HCT116 (cell line): ENCODE data around the gene SLC22A23. TPM values are rescaled to one million over a fixed set of nuclear protein-coding genes. Genes with fewer than 3 reads are reported as not detected.

ENCODE experiments used
- ATAC-seq: fragments of 200-7000 bp; cut with Tn5 transposase; 2 replicates; pipeline ENCODE4 v1.9.1; 2020; ENCODE audit warnings: mild to moderate bottlenecking, moderate library complexity
- BruUV-seq: library from RNA; stranded (reverse); fragments of 400-500 nt; replicated peaks from 2 replicates; lab custom pipeline; 2021; lab: Mats Ljungman, UMichigan
- CTCF ChIA-PET: fragments of 300-600 bp; sonication (Branson Sonifier 250); formaldehyde crosslinking; loops from one replicate; lab custom pipeline; 2021; ENCODE audit warnings: antibody characterized with exemption; lab: Charles Lee
- POLR2A ChIA-PET: fragments of 300-600, 350-600 bp; sonication (Branson Sonifier 250); formaldehyde crosslinking; loops from one replicate; lab custom pipeline; 2021; ENCODE audit warnings: antibody characterized with exemption; lab: Charles Lee
- RAD21 ChIA-PET, 2 experiments: fragments of 300-600 bp; sonication (Branson Sonifier 250); formaldehyde crosslinking; loops; one replicate each; lab custom pipeline; 2023; ENCODE audit warnings: low total read pairs in 2 of 2; ENCODE audit not compliant: uncharacterized antibody in 2 of 2, unreplicated experiment in 2 of 2, low non-redundant PET in 1 of 2; lab: Charles Lee
- DNase-seq: peaks from one replicate; pipeline ENCODE4 v3.0.0-alpha.2; 2010; ENCODE audit warnings: low read depth, low spot score
- H2AFZ ChIP-seq: fragments of 200-600 bp; shearing (Covaris generic), sonication (generic); 2 replicates; pipeline ENCODE4 v1.6.1; 2017; ENCODE audit warnings: low read depth, mixed run types, mixed read lengths, antibody characterized with exemption, low read length; ENCODE audit not compliant: poor library complexity, severe bottlenecking
- H3K27ac ChIP-seq: 2 replicates; pipeline ENCODE4 v1.5.1; 2012; ENCODE audit warnings: low read depth, low read length
- H3K27me3 ChIP-seq: fragments of 200-600 bp; sonication (generic); 2 replicates; pipeline ENCODE4 v1.6.1; 2016; ENCODE audit warnings: mixed run types, low read length, mixed read lengths; ENCODE audit not compliant: insufficient read depth
- H3K36me3 ChIP-seq, 2 experiments: fragments of 200-500 bp in 1 of 2; fragments of 200-600 bp in 1 of 2; sonication (Bioruptor generic) in 1 of 2; sonication (generic) in 1 of 2; 2 replicates each; pipeline versions ENCODE4 v1.5.1 to v1.6.1; 2014 to 2016; ENCODE audit warnings: low read length in 2 of 2, inconsistent platforms in 1 of 2, mixed read lengths in 1 of 2, mixed run types in 1 of 2; ENCODE audit not compliant: insufficient read depth in 2 of 2, control insufficient read depth in 1 of 2
- H3K4me1 ChIP-seq, 2 experiments: fragments of 200-600 bp in 1 of 2; sonication (generic) in 1 of 2; 2 replicates each; pipeline versions ENCODE4 v1.5.1 to v1.6.1; 2012 to 2017; ENCODE audit warnings: low read length in 2 of 2, inconsistent platforms in 1 of 2, mild to moderate bottlenecking in 1 of 2, mixed read lengths in 1 of 2, mixed run types in 1 of 2, moderate library complexity in 1 of 2; ENCODE audit not compliant: insufficient read depth in 2 of 2, control insufficient read depth in 1 of 2
- H3K4me2 ChIP-seq: fragments of 200-600 bp; sonication (generic); 2 replicates; pipeline ENCODE4 v1.6.1; 2017; ENCODE audit warnings: mixed run types, low read length, mixed read lengths
- H3K4me3 ChIP-seq, 2 experiments: fragments of 200-600 bp in 1 of 2; sonication (generic) in 1 of 2; replicated peaks in 1 of 2; 2 replicates each; pipeline ENCODE4 v1.5.1; 2011 to 2016; ENCODE audit warnings: low read length in 2 of 2, control low read depth in 1 of 2, low read depth in 1 of 2, mild to moderate bottlenecking in 1 of 2, mixed read lengths in 1 of 2, mixed run types in 1 of 2
- H3K79me2 ChIP-seq: fragments of 200-600 bp; sonication (generic); 2 replicates; pipeline ENCODE4 v1.6.1; 2017; ENCODE audit warnings: mild to moderate bottlenecking, mixed run types, low read length, moderate library complexity, mixed read lengths; ENCODE audit not compliant: insufficient read depth
- H3K9ac ChIP-seq: fragments of 200-600 bp; sonication (generic); 2 replicates; pipeline ENCODE4 v1.6.1; 2016; ENCODE audit warnings: low read length, mixed read lengths
- H3K9me2 ChIP-seq: fragments of 200-600 bp; sonication (generic), shearing (Covaris generic); 2 replicates; pipeline ENCODE4 v1.6.1; 2017; ENCODE audit warnings: mixed run types, mild to moderate bottlenecking, moderate library complexity; ENCODE audit not compliant: insufficient read depth
- H3K9me3 ChIP-seq, 2 experiments: fragments of 200-500 bp in 1 of 2; fragments of 200-600 bp in 1 of 2; sonication (Bioruptor generic) in 1 of 2; sonication (generic) in 1 of 2; 2 replicates each; pipeline ENCODE4 v1.6.1; 2014 to 2017; ENCODE audit warnings: low read length in 2 of 2, mixed read lengths in 2 of 2, inconsistent platforms in 1 of 2, low read depth in 1 of 2, mild to moderate bottlenecking in 1 of 2, mixed run types in 1 of 2, moderate library complexity in 1 of 2; ENCODE audit not compliant: control insufficient read depth in 1 of 2, insufficient read depth in 1 of 2
- H4K20me1 ChIP-seq: fragments of 200-600 bp; sonication (generic), shearing (Covaris generic); 2 replicates; pipeline ENCODE4 v1.6.1; 2017; ENCODE audit warnings: mixed run types, mild to moderate bottlenecking, moderate library complexity; ENCODE audit not compliant: insufficient read depth
- ATF3 ChIP-seq: IDR thresholded peaks from 2 replicates; pipeline ENCODE4 v1.6.1; 2012
- CBX3 ChIP-seq: IDR thresholded peaks from 2 replicates; pipeline ENCODE4 v1.6.1; 2012; ENCODE audit warnings: low read depth
- CEBPB ChIP-seq: IDR thresholded peaks from 2 replicates; pipeline ENCODE4 v1.6.1; 2012; ENCODE audit warnings: low read depth
- EGR1 ChIP-seq: IDR thresholded peaks from 2 replicates; pipeline ENCODE4 v1.6.1; 2012; ENCODE audit warnings: low read depth
- ELF1 ChIP-seq: IDR thresholded peaks from 2 replicates; pipeline ENCODE4 v1.6.1; 2012; ENCODE audit warnings: low read depth, borderline replicate concordance
- EZH2 ChIP-seq: fragments of 200-600 bp; sonication (generic); IDR thresholded peaks from 2 replicates; pipeline ENCODE4 v1.6.1; 2017; ENCODE audit warnings: antibody characterized with exemption, mixed run types
- EZH2phosphoT487 ChIP-seq: fragments of 200-600 bp; IDR thresholded peaks from 2 replicates; pipeline ENCODE4 v1.6.1; 2018; ENCODE audit warnings: antibody characterized with exemption, borderline replicate concordance
- FOSL1 ChIP-seq: IDR thresholded peaks from 2 replicates; pipeline ENCODE4 v1.6.1; 2012; ENCODE audit warnings: low read depth
- JUND ChIP-seq: IDR thresholded peaks from 2 replicates; pipeline ENCODE4 v1.6.1; 2012
- MAX ChIP-seq: IDR thresholded peaks from 2 replicates; pipeline ENCODE4 v1.6.1; 2012
- POLR2A ChIP-seq: IDR thresholded peaks from 2 replicates; pipeline ENCODE4 v1.7.0; 2011; ENCODE audit warnings: borderline replicate concordance; ENCODE audit not compliant: insufficient read depth, insufficient read length; ENCODE audit errors: extremely low read depth
- POLR2AphosphoS5 ChIP-seq: IDR thresholded peaks from 2 replicates; pipeline ENCODE4 v1.6.1; 2011; ENCODE audit warnings: mild to moderate bottlenecking, low read depth, low read length, moderate library complexity
- SIN3A ChIP-seq: IDR thresholded peaks from 2 replicates; pipeline ENCODE4 v1.6.1; 2012; ENCODE audit warnings: low read depth
- SP1 ChIP-seq: IDR thresholded peaks from 2 replicates; pipeline ENCODE4 v1.6.1; 2012; ENCODE audit warnings: low read depth
- TCF7L2 ChIP-seq: IDR thresholded peaks from 2 replicates; pipeline ENCODE4 v1.7.0; 2011; ENCODE audit warnings: borderline replicate concordance, inconsistent platforms; ENCODE audit not compliant: insufficient read depth, insufficient read length; ENCODE audit errors: extremely low read depth
- YY1 ChIP-seq: IDR thresholded peaks from 2 replicates; pipeline ENCODE4 v1.6.1; 2011; ENCODE audit warnings: low read length, low read depth, moderate library complexity, mild to moderate bottlenecking; ENCODE audit not compliant: insufficient replicate concordance; ENCODE audit errors: extremely low read depth
- ZBTB33 ChIP-seq: IDR thresholded peaks from 2 replicates; pipeline ENCODE4 v1.6.1; 2011; ENCODE audit warnings: mild to moderate bottlenecking, low read length, moderate library complexity; ENCODE audit not compliant: insufficient replicate concordance; ENCODE audit errors: extremely low read depth
- ZFX ChIP-seq: fragments of 450-650 bp; IDR thresholded peaks from 2 replicates; pipeline ENCODE4 v1.6.1; 2017
- intact Hi-C: fragments of 100-400 bp; cut with micrococcal nuclease; formaldehyde crosslinking; loops from 2 replicates; pipeline ENCODE4 v1.10.0; 2022
- total RNA-seq: library from RNA; stranded (reverse); gene quantifications from one replicate; pipeline ENCODE4 v1.2.1, GENCODE V29; 2021; ENCODE audit not compliant: unreplicated experiment

Gene SLC22A23
- total RNA-seq, 1 experiment from 2014 or later = 11.5 TPM

- no TSS peak for BruUV-seq
- Histone ChIP-seq H3K4me3 (no peak overlapping the region), H4K20me1 (no peaks in the 10 kb centered on the region), H3K36me3 (no peaks in the 10 kb centered on the region), H2AFZ (no peak overlapping the region), H3K27ac (no peak overlapping the region), H3K4me2 (no peak overlapping the region), H3K9me2 (no peaks in the 10 kb centered on the region), H3K4me1 (peaks cover 0 to 5% of the 10 kb centered on the region in 2 experiments; a peak in 2 of 4 replicates), H3K79me2 (no peaks in the 10 kb centered on the region), H3K9me3 (no peaks in the 10 kb centered on the region; a peak in 1 of 4 replicates), H3K9ac (no peak overlapping the region), H3K27me3 (no peaks in the 10 kb centered on the region)
- no peak for ATAC-seq
- ChIA-PET RAD21 (no interaction called here), POLR2A (no interaction called here), CTCF (no interaction called here)
- intact Hi-C loops = no loop called here
- DNase-seq = no peak
- no peak for TF ChIP-seq ELF1
- TF ChIP-seq ZFX = no peak
- no peak for TF ChIP-seq CEBPB
Observed at GRCh38 chr6:3489027-3489757, 32.3 kb upstream of the SLC22A23 start.

- Histone ChIP-seq H3K36me3 (no peaks in the 10 kb centered on the region), H3K27ac (no peak overlapping the region), H4K20me1 (no peaks in the 10 kb centered on the region), H3K4me3 (no peak overlapping the region), H3K9me2 (no peaks in the 10 kb centered on the region), H3K4me1 (peaks cover 0 to 11% of the 10 kb centered on the region in 2 experiments; a peak in 2 of 4 replicates), H3K4me2 (no peak overlapping the region), H3K27me3 (no peaks in the 10 kb centered on the region), H3K79me2 (no peaks in the 10 kb centered on the region), H3K9ac (no peak overlapping the region), H2AFZ (no peak overlapping the region), H3K9me3 (peaks cover 0 to 4% of the 10 kb centered on the region in 2 experiments; a peak in 1 of 4 replicates)
- ChIA-PET POLR2A (no interaction called here), RAD21 (no interaction called here), CTCF (no interaction called here)
- DNase-seq (no peak), ATAC-seq (no peak)
- intact Hi-C loops = no loop called here
- TF ChIP-seq POLR2AphosphoS5 (no peak), ATF3 (no peak), CBX3 (no peak), POLR2A (no peak), JUND (no peak), ELF1 (no peak), TCF7L2 (no peak), YY1 (no peak), MAX (no peak), FOSL1 (no peak), SIN3A (no peak), EGR1 (no peak), SP1 (no peak), ZBTB33 (no peak), EZH2phosphoT487 (no peak), EZH2 (no peak), CEBPB (no peak)
- no TSS peak for BruUV-seq
Observed at GRCh38 chr6:3484946-3485345, 28.1 kb upstream of the SLC22A23 start.
